GM21390 (cell line): ENCODE results near the gene MDK.

Source experiments
- ATAC-seq: cut with Tn5 transposase; IDR thresholded peaks from one replicate; pipeline ENCODE4 v1.9.1; 2021; ENCODE audit not compliant: unreplicated experiment

The MDK gene

GRCh38 chr11:46393231-46393616 is 11.8 kb downstream of the MDK start:
- no peak for ATAC-seq

GRCh38 chr11:46393759-46394158 is 12.3 kb downstream of the MDK start:
- no peak for ATAC-seq

- ATAC-seq = no peak
Observed at GRCh38 chr11:46397526-46397925, 16.1 kb downstream of the MDK start.

- ATAC-seq = no peak
Observed at GRCh38 chr11:46402957-46403902, 21.8 kb downstream of the MDK start.

GRCh38 chr11:46404476-46405017 is 23.1 kb downstream of the MDK start:
- no peak for ATAC-seq

- no peak for ATAC-seq
Observed at GRCh38 chr11:46407635-46408034, 26.2 kb downstream of the MDK start.

GRCh38 chr11:46408407-46408986 is 27.0 kb downstream of the MDK start:
- no peak for ATAC-seq

GRCh38 chr11:46410021-46410420 is 28.6 kb downstream of the MDK start:
- ATAC-seq = no peak

GRCh38 chr11:46413760-46414465 is 32.4 kb downstream of the MDK start:
- no peak for ATAC-seq

GRCh38 chr11:46414466-46414796 is 33.0 kb downstream of the MDK start:
- no peak for ATAC-seq

GRCh38 chr11:46414879-46415278 is 33.4 kb downstream of the MDK start:
- no peak for ATAC-seq

- ATAC-seq = no peak
Observed at GRCh38 chr11:46417711-46418110, 36.2 kb downstream of the MDK start.

GRCh38 chr11:46418751-46419150 is 37.3 kb downstream of the MDK start:
- ATAC-seq = no peak

GRCh38 chr11:46420513-46420912 is 39.0 kb downstream of the MDK start:
- no peak for ATAC-seq

GRCh38 chr11:46421257-46421880 is 39.9 kb downstream of the MDK start:
- ATAC-seq = no peak

- no peak for ATAC-seq
Observed at GRCh38 chr11:46422588-46422987, 41.1 kb downstream of the MDK start.

- no peak for ATAC-seq
Observed at GRCh38 chr11:46426233-46426991, 44.9 kb downstream of the MDK start.

GRCh38 chr11:46427364-46427763 is 45.9 kb downstream of the MDK start:
- no peak for ATAC-seq

GRCh38 chr11:46429717-46430116 is 48.2 kb downstream of the MDK start:
- no peak for ATAC-seq

GRCh38 chr11:46431211-46431610 is 49.7 kb downstream of the MDK start:
- ATAC-seq = no peak
